Measurements from ENCODE around the gene DNAJB11. TPM values are rescaled to one million over a fixed set of nuclear protein-coding genes. Genes with fewer than 3 reads are reported as not detected.

Gene DNAJB11
- total RNA-seq, 2 donors from 2014 or later: 38.9 to 76.5 TPM

GRCh38 chr3:186524616-186525015 is 45.9 kb upstream of the DNAJB11 start:
- DNase-seq: no peak
- Histone ChIP-seq H3K36me3 (replicated peaks in 1 of 2; ENCODE audit: insufficient read depth in 1 of 2, low read depth in 2 of 2) (no peaks in the 10 kb centered on the region), H3K9me3 (no peaks in the 10 kb centered on the region), H3K4me3 (no peak overlapping the region), H3K27me3 (no peaks in the 10 kb centered on the region), H3K4me1 (no peaks in the 10 kb centered on the region), H3K27ac (no peak overlapping the region)
- TF ChIP-seq POLR2A (IDR thresholded peaks at IDR 0.05) (no peak), CTCF (IDR thresholded peaks at IDR 0.05) (no peak)
- no peak for ATAC-seq
- intact Hi-C loops (cut with DNase I): no loop called here
- 88 to 92% methylated on average over 6 of the region's 6 CpGs for WGBS, 2 donors

- DNase-seq (no peak), ATAC-seq (no peak)
- H3K36me3 ChIP-seq (replicated peaks in 1 of 2; ENCODE audit: insufficient read depth in 1 of 2, low read depth in 2 of 2): no peaks in the 10 kb centered on the region
- no peak overlapping the region for H3K27ac ChIP-seq
- no peaks in the 10 kb centered on the region for H3K27me3 ChIP-seq
- no peaks in the 10 kb centered on the region for H3K9me3 ChIP-seq
- TF ChIP-seq POLR2A (IDR thresholded peaks at IDR 0.05): no peak
- no peak for TF ChIP-seq CTCF (IDR thresholded peaks at IDR 0.05)
- intact Hi-C loops (cut with DNase I): no loop called here
- H3K4me3 ChIP-seq: no peak overlapping the region
- H3K4me1 ChIP-seq: no peaks in the 10 kb centered on the region
- WGBS, 2 donors: 71 to 72% methylated on average over 9 of the region's 9 CpGs
Observed at GRCh38 chr3:186525369-186526255, 44.9 kb upstream of the DNAJB11 start.

- no peaks in the 10 kb centered on the region for H3K27me3 ChIP-seq
- ATAC-seq: no peak
- H3K4me1 ChIP-seq: no peaks in the 10 kb centered on the region
- no peaks in the 10 kb centered on the region for H3K36me3 ChIP-seq (replicated peaks in 1 of 2; ENCODE audit: insufficient read depth in 1 of 2, low read depth in 2 of 2)
- DNase-seq: no peak
- intact Hi-C loops (cut with DNase I): no loop called here
- no peak overlapping the region for H3K4me3 ChIP-seq
- TF ChIP-seq POLR2A (IDR thresholded peaks at IDR 0.05): no peak
- TF ChIP-seq CTCF (IDR thresholded peaks at IDR 0.05): no peak
- no peaks in the 10 kb centered on the region for H3K9me3 ChIP-seq
- 87 to 91% methylated on average over 6 of the region's 6 CpGs for WGBS, 2 donors
- H3K27ac ChIP-seq: no peak overlapping the region
Observed at GRCh38 chr3:186526256-186526606, 44.3 kb upstream of the DNAJB11 start.

- no peaks in the 10 kb centered on the region for H3K36me3 ChIP-seq (replicated peaks in 1 of 2; ENCODE audit: insufficient read depth in 1 of 2, low read depth in 2 of 2)
- ATAC-seq (no peak), DNase-seq (no peak)
- H3K4me3 ChIP-seq: no peak overlapping the region
- H3K27me3 ChIP-seq: no peaks in the 10 kb centered on the region
- peaks cover 5% of the 10 kb centered on the region for H3K4me1 ChIP-seq
- H3K9me3 ChIP-seq: no peaks in the 10 kb centered on the region
- no peak overlapping the region for H3K27ac ChIP-seq
- TF ChIP-seq POLR2A (IDR thresholded peaks at IDR 0.05) (no peak), CTCF (IDR thresholded peaks at IDR 0.05) (no peak)
- intact Hi-C loops (cut with DNase I): no loop called here
- WGBS, 2 donors: 72 to 80% methylated on average over 11 of the region's 11 CpGs
Observed at GRCh38 chr3:186529201-186529999, 41.1 kb upstream of the DNAJB11 start.

All from body of pancreas (tissue), 4 donors.